CD4-positive, alpha-beta T cell treated with Interferon alpha-2 for 1 hour (primary cell): ENCODE results near the gene TMEM132A.

Experiments
- DNase-seq, 2 donors: peaks; one replicate each; pipeline ENCODE4 v3.0.0-alpha.2; 2020 to 2022

TMEM132A gene

DNA sequence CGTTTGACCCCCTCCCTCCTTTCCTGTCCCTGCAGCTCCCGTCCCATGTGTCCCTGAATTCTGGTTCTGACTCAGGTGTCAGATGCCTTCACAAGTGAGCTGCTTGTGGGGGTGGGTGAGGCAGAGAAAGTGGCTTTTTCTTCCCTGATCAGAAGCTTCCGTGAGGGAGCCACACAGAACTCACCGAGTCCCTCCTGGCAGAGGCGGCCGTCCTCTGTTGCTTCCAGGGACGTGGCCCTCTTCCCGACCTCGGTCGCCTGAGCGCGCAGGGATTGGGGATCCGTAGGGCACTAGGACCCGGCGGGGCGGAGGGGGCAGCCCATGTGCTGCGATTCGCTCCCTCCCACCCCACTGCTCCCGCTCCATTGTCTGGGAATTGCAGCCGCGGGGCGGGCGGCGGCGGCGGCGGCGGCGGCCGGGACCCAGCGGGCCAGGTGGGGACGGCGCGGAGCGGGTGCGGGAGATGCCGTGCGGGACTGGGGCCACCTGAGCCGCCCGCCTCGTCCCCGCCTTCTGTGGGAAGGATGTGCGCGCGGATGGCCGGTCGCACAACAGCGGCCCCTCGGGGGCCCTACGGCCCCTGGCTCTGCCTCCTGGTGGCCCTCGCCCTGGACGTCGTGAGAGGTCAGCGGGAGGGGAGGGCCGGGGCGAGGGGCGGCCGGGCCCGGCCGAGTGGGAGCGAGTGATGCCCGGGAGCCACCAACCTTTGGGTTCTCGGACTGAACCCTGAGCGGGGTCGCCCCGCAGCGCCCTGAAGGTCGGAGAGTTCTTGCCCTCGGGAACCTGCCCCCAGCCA, at the start of gene TMEM132A:
TMEM132A (plus strand) TSS at position 351 of the 796 bp plus-strand sequence; CDS start at position 525, 174 bp downstream.
- no peak for DNase-seq

DNA sequence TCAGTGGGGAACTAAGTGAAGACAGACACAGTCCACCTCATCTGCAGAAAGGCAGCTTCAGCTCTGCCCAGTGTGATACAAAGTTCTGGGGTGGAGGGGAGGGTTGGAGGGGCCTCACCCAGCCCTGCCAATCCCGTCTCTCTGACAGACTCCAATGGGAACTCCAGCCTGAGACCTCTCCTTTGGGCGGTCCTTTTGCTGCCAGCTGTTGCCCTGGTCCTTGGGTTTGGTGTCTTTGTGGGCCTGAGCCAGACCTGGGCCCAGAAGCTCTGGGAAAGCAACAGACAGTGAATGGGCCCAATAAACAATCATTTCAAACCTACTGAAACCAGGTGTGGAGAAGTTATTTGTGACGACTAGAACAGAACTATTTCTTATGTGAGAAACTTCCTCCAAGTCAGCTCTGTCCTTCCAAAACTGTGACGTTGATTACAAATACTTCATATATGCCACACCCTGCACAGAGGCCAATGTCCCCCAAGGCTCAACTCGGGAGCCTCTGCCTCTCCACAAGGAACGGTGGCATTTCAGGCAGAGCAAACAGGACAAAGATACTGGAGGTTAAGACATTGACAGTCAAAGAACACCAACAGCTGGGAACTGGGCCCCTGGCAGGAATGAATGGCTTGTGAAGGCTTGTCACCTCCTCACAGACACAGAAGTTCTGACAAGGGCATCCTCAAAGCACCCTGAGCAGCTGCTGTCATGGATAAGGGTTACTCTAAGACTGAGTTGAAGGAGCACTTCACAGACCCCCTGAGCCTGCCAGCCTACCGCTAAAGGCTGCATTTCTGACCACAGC, 48.7 kb upstream of the TMEM132A start:
- no peak for DNase-seq

- no peak for DNase-seq
Observed at GRCh38 chr11:60876168-60876485, 48.1 kb upstream of the TMEM132A start.

- no peak for DNase-seq
Observed at GRCh38 chr11:60878245-60879101, 45.8 kb upstream of the TMEM132A start.

GRCh38 chr11:60879104-60879503, 45.2 kb upstream of the TMEM132A start:
- DNase-seq, result no peak

- no peak for DNase-seq
Observed at GRCh38 chr11:60879971-60880588, 44.2 kb upstream of the TMEM132A start.

DNA sequence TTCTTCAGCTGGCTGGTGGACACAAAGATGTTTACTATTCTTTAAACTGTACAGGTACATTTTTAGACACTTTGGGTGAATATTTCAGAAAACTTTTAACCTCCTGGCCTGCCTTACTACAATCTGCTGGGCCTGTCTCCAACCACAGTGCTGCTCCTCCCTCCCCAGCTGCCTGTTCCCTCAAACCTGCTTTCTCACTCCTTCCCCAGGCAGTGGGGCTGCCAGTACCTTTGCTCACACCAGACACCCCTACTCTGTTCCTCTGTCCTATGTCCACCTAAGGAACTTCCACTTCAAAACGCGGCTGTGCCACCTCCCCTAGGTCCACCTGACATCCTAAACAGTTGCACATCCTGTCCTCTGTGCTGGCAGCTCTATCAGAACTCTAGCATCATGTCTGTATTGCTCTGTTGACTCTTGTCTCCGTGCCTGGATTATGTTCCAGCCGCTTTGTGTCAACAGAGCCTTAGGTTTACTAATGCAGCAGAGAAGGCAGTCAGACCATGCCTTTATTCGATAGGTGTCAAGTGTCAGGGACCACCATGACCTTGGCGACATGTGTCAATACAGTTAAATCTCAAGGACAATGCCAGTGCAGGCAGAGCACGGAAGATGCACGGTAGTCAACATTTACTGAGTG, 43.5 kb upstream of the TMEM132A start:
- no peak for DNase-seq

DNA sequence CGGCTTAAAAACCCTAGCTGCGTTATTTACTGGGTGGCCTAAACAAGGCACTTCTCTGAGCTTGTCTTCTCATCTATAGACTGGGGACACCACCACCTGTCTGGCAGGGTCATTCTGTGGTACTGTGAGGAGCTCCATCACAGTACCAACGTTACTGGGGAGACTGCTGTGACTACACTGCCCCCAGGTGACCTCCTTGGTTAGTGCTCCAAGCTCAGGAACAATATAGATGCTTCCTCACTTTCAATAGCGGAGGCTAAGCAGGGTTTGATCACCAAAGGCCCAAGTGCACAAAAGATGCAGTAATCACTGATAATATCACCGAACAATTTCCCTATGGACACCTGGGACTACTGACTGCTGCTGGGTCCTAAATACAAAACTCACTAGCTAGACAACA, 36.7 kb upstream of the TMEM132A start:
- peak; percentile 17 to 48 for DNase-seq

DNA sequence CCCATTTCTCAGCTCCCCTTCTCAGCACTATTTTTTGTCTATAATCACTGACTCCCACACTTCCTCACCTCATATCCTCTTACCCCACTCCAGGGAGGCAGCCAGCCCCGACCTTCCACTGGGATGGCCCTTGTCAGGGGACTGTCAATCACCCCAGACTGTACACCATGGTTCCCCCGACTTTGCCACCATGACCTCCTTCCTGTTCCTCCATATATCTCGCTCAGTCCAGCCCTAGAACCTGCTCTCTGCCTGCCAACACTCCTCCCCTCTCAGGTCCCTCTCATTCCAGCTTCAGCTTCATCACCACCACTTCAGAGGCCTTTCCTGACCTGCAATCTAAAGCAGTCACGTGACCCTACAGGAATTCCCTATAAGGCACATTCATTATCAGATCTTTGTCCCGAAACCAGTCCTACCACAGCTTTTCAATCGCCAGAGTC, 34.4 kb upstream of the TMEM132A start:
- no peak for DNase-seq

DNA sequence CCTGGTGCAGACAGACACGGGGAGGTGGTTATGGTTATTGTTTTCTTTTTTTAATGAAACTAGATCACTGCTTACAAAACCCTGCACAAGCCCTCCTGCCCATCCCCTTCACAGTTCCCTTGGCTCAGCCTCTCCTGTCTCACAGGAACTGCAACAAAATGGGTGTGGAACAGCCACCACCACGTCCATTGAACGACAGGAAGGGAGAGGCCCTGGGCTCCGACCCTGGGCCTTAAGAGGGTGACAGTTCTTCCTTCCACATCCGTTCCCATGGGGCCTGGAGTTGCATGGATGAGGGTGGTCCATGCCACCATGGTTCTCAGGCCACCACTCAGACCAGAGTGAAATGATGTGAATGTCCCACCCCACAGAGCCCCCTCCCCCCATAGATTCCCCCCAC, 33.6 kb upstream of the TMEM132A start:
- no peak for DNase-seq

GRCh38 chr11:60891103-60891741, 33.0 kb upstream of the TMEM132A start:
- DNase-seq, result no peak

DNA sequence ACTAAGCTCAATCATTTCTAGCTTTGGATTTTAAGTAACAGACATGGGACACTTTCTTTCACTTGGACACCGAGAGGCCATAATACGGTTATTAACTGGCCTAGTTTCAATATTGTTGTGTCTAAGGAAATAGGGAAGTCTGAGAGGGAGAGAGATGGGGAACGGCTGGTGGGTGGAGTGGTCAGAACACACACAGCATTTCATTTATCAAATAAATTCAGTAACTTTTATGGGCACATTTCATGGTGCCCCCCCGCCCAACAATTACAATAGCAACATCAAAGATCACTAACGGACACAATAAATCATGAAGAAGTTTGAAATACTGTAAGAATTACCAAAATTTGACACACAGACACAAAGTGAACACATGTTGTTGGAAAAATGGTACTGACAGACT, 28.6 kb upstream of the TMEM132A start:
- DNase-seq, result no peak

DNA sequence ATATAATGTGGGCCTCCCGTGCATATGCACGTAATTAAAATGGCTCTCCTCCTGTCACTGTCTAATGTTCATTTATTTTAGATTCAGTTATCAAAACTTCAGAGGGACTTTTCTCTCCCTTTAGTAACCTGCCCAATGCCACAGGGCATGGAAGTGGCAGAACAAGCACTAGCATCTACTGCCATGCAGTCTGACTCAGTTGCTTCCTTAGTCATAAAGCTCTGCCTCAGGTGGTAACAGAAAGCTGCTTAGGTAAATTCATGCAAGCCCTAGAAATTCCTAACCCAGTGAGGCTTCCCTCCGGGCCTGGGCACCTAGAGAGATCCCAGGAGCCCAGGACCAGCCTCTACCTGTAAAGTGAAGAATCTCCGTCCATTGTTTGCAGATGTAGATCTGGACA, 26.8 kb upstream of the TMEM132A start:
- no peak for DNase-seq

DNA sequence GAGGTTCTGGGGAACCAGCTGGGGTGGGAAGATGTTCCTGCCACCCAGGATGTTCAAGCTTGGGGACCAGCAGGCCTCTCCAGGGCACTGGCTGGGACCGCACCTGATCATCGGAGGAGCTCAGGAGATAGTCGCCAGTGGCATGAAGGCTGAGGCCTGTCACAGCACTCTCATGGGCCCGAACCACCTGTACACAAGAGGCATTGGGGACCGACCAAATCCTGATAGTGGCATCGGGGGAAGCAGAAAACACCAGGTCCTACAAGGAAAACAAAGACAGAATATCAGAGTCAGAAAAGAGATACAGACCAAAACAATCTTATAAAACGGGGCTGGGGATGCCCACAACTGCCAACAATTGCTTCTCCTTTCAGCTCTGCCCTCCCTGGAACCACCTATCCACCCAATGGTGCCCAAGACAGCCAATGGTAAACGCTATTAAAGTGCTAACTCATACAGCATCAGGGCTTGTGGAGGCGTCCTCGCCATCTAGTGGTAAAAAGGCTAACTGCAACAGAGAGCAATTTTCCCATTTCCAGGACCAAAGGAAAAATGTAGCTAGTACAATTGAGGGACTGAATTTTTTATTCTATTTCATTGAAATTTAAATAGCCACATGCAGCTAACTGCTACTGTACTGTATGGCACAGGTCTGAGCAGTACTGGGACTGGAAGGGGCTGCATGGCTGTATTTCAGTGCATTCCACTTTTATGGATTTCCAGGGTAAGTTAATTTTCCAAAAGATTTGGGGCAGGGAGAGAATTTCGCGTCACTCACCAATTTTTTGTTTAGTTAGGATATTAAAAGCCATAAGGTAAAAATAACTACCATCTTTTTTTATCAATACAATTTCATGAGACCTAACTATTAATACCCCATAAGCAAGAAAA, 25.0 kb upstream of the TMEM132A start:
- peak; percentile 34 to 65 for DNase-seq

DNA sequence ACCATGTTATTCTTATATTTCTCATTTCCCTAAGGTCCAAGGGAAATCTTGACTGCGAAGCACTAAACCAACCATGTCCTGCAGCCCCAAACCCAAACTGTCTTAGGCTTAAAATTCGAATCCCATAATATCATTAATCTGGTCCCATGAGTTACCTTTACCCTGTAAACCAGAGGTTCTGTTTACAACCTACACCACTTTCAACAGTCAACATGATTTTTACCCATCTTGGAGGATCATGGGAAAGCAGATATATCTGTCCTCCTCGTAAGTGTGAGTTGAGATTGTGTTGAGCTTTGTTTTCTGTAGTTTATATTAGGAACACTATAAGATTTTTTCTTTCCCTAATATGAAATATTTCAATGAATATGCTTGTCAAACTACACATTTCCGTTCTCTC, 24.3 kb upstream of the TMEM132A start:
- no peak for DNase-seq

DNA sequence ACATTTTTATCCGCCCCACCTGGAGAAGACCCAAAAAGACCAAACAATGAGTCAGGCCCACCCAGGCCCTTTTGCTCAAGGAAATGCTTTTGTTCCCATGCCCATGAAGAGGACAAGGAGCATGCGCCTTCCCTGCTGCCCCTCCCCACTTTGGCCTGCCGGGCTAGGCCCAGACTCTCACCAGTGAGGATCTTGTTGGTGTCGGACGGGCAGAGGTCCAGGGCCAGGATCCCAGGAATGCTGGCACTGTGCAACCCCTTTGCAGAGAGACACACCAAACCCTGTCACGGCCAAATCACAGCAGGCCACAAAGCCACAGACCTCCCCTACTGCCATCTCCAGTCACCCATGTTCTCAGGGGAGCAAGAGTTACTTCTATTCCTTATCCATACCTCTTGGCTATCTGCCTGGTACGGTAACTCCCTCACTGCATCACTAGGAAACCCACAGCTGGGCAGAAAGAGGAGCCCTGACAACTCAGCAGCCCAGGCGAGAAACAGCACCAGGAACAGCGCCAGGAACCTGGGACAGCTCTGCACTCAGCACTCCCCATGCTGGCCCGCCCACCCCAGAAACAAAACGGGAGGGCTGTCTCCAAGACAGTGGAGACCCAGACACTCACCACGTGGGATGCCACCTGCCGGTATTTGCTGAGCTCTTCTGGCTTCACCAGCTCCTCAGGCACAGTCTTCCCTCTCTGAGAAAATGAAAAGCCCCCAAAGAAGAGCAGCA, 23.4 kb upstream of the TMEM132A start:
- no peak for DNase-seq

DNA sequence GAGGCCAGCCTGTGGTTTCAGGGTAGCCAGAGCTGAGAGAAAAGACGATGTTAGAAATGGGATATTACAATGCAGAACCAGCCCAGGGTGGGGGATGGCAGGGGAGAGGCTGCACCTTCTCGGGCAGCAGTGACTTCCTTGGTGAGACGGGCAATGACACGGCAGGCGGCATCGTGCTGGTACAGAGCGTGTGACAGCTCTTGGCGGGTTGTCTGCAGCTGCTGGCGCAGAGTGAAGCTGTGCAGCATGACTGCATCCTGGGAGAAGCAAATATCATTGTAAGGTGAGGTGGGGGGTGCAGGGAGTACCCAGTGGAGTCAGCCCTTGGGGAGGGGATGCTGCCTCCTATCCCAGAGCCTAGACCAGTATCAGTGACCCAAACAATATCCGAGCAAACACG, 21.6 kb upstream of the TMEM132A start:
- no peak for DNase-seq

GRCh38 chr11:60905047-60905446, 19.2 kb upstream of the TMEM132A start:
- DNase-seq, result no peak

DNA sequence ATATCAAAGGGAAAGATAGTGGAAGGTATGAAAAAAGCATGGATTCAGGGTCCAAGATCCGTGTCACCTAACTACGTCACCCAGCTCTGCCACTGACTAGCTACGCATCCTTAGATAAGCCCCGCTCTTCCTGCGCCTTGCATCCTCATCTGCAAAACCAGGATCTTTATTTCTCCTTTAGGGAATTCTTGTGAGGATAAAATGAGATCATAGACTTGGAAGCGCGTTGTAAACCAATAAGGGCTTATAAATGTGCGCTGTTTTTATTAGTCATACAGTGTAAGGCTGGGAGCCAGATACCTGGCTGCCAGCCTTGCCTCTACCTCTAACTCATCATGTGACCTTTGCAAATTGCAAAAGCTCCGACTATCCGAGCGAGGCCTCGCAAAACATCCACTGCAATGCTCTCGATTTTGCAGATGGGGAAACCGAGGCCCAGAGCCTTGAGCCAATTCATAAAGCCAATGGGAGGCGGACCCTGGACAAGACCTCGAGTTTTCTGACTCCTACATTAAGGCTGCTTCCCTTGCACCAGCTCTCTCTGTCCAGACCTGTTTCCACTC, 18.6 kb upstream of the TMEM132A start:
- no peak for DNase-seq
